Cardiac muscle cell (in vitro differentiated cells and primary cell): ENCODE data around the gene NCS1. TPM values are rescaled to one million over a fixed set of nuclear protein-coding genes. Genes with fewer than 3 reads are reported as not detected.
A peak's percentile ranks its signal among the peaks of the same experiment; 100 is the strongest.

Source experiments
- DNase-seq, 2 donors: peaks; one replicate each; pipeline versions ENCODE4 v3.0.0 to v3.0.0-alpha.2; 2010 to 2017; ENCODE audit warnings: low read depth in 1 of 2, low spot score in 1 of 2
- H3K27ac ChIP-seq: fragments of 200-600 bp; sonication (generic); 2 replicates; pipeline ENCODE4 v1.5.1; 2016
- H3K27me3 ChIP-seq: fragments of 200-600 bp; sonication (generic); 2 replicates; pipeline ENCODE4 v1.6.0; 2016; ENCODE audit warnings: control low read depth
- H3K36me3 ChIP-seq: fragments of 200-600 bp; sonication (generic); 2 replicates; pipeline ENCODE4 v1.5.1; 2016; ENCODE audit warnings: control low read depth
- H3K4me1 ChIP-seq: fragments of 200-600 bp; sonication (generic); 2 replicates; pipeline ENCODE4 v1.8.1; 2017; ENCODE audit warnings: low read depth, mild to moderate bottlenecking, mixed run types
- H3K4me3 ChIP-seq: fragments of 200-600 bp; sonication (generic); 2 replicates; pipeline ENCODE4 v1.5.1; 2016; ENCODE audit warnings: mild to moderate bottlenecking
- H3K9me3 ChIP-seq: fragments of 200-600 bp; sonication (generic); 2 replicates; pipeline ENCODE4 v1.5.1; 2017; ENCODE audit warnings: low read depth, mild to moderate bottlenecking, control low read depth
- polyA plus RNA-seq: library from polyadenylated mRNA; unstranded; fragments of >200 nt; fragmentation: Nextera tagmentation; extraction: Ambion mirVana; gene quantifications from 2 replicates; pipeline ENCODE4 v1.2.1, GENCODE V29; 2016
- total RNA-seq: library from RNA; depleted of rRNA; stranded (reverse); fragments of >200 nt; gene quantifications from 2 replicates; pipeline ENCODE4 v1.2.3, GENCODE V29; 2016
- TF ChIP-seq, protein P1 (sequence below): IDR thresholded peaks from 2 replicates; pipeline ENCODE4 v1.5.1; 2012; ENCODE audit warnings: low read depth, mild to moderate bottlenecking, low read length

Gene NCS1
- total and polyA plus RNA-seq, 2 experiments from 2014 or later = 48.3 to 55.7 TPM

- TF ChIP-seq, protein P1, sequence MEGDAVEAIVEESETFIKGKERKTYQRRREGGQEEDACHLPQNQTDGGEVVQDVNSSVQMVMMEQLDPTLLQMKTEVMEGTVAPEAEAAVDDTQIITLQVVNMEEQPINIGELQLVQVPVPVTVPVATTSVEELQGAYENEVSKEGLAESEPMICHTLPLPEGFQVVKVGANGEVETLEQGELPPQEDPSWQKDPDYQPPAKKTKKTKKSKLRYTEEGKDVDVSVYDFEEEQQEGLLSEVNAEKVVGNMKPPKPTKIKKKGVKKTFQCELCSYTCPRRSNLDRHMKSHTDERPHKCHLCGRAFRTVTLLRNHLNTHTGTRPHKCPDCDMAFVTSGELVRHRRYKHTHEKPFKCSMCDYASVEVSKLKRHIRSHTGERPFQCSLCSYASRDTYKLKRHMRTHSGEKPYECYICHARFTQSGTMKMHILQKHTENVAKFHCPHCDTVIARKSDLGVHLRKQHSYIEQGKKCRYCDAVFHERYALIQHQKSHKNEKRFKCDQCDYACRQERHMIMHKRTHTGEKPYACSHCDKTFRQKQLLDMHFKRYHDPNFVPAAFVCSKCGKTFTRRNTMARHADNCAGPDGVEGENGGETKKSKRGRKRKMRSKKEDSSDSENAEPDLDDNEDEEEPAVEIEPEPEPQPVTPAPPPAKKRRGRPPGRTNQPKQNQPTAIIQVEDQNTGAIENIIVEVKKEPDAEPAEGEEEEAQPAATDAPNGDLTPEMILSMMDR = no peak
- Histone ChIP-seq H3K36me3 (no peaks in the 10 kb centered on the region), H3K27me3 (no peaks in the 10 kb centered on the region), H3K4me3 (no peak overlapping the region), H3K4me1 (peaks cover 2% of the 10 kb centered on the region), H3K27ac (no peak overlapping the region), H3K9me3 (no peaks in the 10 kb centered on the region)
- no peak for DNase-seq
These were observed 67.6 kb downstream of the NCS1 start for GRCh38 chr9:130239741-130240241.

GRCh38 chr9:130240410-130241197, 68.4 kb downstream of the NCS1 start:
- Histone ChIP-seq H3K4me1 (peaks cover 2% of the 10 kb centered on the region), H3K27ac (no peak overlapping the region), H3K4me3 (no peak overlapping the region), H3K27me3 (no peaks in the 10 kb centered on the region), H3K9me3 (no peaks in the 10 kb centered on the region), H3K36me3 (no peaks in the 10 kb centered on the region)
- peak; percentile 75 to 84 for DNase-seq
- TF ChIP-seq, protein P1 = no peak

DNA sequence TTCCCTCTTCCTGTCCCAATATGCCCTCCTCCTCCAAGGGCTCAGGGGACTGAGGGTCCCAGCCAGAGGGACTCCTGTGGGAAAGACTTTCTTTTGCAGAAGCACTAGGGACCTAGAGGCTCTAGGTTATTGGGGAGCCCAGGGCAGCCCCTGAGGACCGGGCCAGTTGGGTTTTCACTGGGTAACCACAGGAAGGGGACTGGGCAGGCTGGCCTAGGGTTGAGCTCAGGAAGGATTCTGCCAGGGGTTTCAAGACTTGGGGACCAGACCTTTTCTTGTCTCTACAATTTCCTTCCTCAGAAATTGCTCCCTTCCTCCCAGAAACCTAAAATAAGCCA, 69.0 kb downstream of the NCS1 start:
- Histone ChIP-seq H3K9me3 (no peaks in the 10 kb centered on the region), H3K4me3 (no peak overlapping the region), H3K36me3 (no peaks in the 10 kb centered on the region), H3K27ac (no peak overlapping the region), H3K27me3 (no peaks in the 10 kb centered on the region), H3K4me1 (no peaks in the 10 kb centered on the region)
- DNase-seq = no peak
- TF ChIP-seq, protein P1 = no peak

DNA sequence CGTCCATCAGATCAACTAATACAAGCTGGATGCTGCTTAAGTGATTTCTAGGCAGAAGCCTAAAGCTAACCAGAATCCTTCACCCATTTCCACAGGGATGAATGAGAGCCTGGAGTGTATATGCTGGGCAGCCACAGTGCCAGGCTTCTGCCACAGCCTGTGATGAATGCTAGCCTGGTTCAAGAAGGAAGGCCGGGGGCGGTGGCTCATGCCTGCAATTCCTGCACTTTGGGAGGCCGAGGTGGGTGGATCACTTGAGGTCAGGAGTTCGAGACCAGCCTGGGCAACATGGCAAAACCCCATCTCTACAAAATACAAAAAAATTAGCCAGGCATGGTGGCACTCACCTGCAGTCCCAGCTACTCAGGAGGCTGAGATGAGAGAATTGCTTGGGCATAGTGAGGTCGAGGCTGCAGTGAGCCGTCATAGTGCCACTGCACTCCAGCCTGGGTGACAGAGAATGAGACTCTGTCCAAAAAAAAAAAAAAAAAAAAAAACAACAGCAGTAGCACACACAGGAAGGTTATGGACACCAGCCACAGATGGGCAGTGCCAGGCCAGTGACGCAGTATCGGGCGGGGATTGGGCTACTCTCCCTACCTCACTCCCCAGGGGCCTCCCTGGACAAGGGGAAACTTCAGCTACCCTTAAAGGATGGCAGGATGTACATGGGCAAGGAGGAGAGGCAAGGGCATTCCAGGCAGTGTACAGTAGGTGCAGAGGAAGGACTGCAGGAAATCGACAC, 70.2 kb downstream of the NCS1 start:
- no peaks in the 10 kb centered on the region for H3K4me1 ChIP-seq
- H3K4me3 ChIP-seq = no peak overlapping the region
- H3K9me3 ChIP-seq = no peaks in the 10 kb centered on the region
- no peaks in the 10 kb centered on the region for H3K36me3 ChIP-seq
- no peaks in the 10 kb centered on the region for H3K27me3 ChIP-seq
- TF ChIP-seq, protein P1 = no peak
- no peak for DNase-seq
- H3K27ac ChIP-seq = no peak overlapping the region

DNA sequence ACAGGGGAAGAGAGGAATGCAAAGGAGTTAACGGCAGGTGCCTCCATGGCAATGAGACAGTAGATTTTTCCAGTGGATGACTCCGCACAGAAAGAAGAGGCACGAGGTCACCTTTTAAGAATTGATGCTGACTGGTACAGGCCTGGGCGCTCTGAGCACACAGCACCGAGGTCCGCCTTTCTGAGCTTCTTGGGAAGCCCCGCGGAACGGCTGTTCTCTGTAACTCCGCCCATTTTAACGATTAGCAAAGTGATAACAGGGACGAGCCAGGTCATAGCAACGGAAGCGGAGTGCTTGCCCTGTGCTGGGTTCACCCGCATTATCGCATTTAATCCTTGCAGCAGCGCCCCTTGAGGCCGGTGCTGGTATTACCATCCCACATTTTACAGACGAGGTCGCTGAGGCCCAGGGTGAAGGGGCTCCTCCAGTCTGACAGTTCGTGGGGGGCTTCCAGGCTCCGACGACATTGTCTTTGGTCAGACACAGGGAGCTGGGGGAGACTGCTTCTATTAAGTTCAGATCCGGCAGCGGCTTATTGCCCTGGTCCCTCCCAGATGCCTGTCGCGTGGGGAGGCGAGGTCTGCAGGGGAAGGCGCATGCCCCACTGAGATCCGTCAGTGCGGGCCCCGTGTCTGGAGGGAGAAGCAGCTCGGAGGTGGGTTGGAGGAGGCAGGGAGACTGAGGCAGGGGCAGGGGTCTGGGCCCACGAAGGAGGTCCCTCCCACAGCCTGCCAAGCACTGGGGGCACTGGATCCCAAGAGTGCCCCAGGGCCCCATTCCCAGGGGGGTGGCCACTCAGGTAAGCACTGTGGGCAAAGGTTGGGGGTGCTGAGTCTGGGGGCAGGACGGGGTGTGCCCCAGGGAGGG, 71.0 kb downstream of the NCS1 start:
- peak; percentile 46 to 78 for DNase-seq
- no peaks in the 10 kb centered on the region for H3K4me1 ChIP-seq
- no peaks in the 10 kb centered on the region for H3K27me3 ChIP-seq
- no peaks in the 10 kb centered on the region for H3K9me3 ChIP-seq
- H3K36me3 ChIP-seq = no peaks in the 10 kb centered on the region
- no peak overlapping the region for H3K4me3 ChIP-seq
- TF ChIP-seq, protein P1 = peak; percentile 88
- H3K27ac ChIP-seq = no peak overlapping the region
